Right lobe of liver (tissue), 4 donors: Measurements from ENCODE around the gene NOP9.

Experiments
- CTCF ChIP-seq, 4 donors: fragments of 200-600 bp in 3 of 4; fragments of 450-650 bp in 1 of 4; IDR thresholded peaks; one replicate each; pipeline versions ENCODE4 v1.5.1 to v1.8.0; 2016 to 2022; ENCODE audit warnings: antibody characterized with exemption in 4 of 4, mild to moderate bottlenecking in 2 of 4
- POLR2A ChIP-seq: fragments of 450-650 bp; IDR thresholded peaks from one replicate; pipeline ENCODE4 v1.6.1; 2017; ENCODE audit warnings: antibody characterized with exemption, mild to moderate bottlenecking
- donor health status: DM: no; HTN: no; CAD: no.
- donor health status: DM: no; HTN: no; CAD: no.
- donor health status: DM: no; HTN: yes; CAD: no.

- TF ChIP-seq CTCF (IDR thresholded peaks at IDR 0.05) (no peak), POLR2A (no peak)
These were observed 33.1 kb upstream of the NOP9 start for GRCh38 chr14:24266344-24267244.
